HG03558 (cell line): ENCODE measurements around the gene AP5Z1.

Experiments
- ATAC-seq: cut with Tn5 transposase; IDR thresholded peaks from one replicate; pipeline ENCODE4 v1.9.1; 2021; ENCODE audit warnings: moderate number of reproducible peaks; ENCODE audit not compliant: unreplicated experiment; ENCODE audit errors: extremely low read depth

Gene AP5Z1

GRCh38 chr7:4835398-4836205, 60.2 kb downstream of the AP5Z1 start:
- no peak for ATAC-seq

- ATAC-seq: no peak
Observed at GRCh38 chr7:4836206-4836661, 60.8 kb downstream of the AP5Z1 start.

- no peak for ATAC-seq
Observed at GRCh38 chr7:4837041-4837802, 61.8 kb downstream of the AP5Z1 start.

GRCh38 chr7:4837803-4838625, 62.6 kb downstream of the AP5Z1 start:
- ATAC-seq: no peak

GRCh38 chr7:4838626-4839334, 63.4 kb downstream of the AP5Z1 start:
- ATAC-seq: no peak

GRCh38 chr7:4840079-4840501, 64.7 kb downstream of the AP5Z1 start:
- ATAC-seq: no peak
